NCI-H748 (cell line): Measurements from ENCODE around the gene RASL10A.

Source experiments
- DNase-seq: peaks from one replicate; lab custom pipeline; 2025; ENCODE audit not compliant: unreplicated experiment; lab: John Stamatoyannopoulos, UW

Gene RASL10A

DNA sequence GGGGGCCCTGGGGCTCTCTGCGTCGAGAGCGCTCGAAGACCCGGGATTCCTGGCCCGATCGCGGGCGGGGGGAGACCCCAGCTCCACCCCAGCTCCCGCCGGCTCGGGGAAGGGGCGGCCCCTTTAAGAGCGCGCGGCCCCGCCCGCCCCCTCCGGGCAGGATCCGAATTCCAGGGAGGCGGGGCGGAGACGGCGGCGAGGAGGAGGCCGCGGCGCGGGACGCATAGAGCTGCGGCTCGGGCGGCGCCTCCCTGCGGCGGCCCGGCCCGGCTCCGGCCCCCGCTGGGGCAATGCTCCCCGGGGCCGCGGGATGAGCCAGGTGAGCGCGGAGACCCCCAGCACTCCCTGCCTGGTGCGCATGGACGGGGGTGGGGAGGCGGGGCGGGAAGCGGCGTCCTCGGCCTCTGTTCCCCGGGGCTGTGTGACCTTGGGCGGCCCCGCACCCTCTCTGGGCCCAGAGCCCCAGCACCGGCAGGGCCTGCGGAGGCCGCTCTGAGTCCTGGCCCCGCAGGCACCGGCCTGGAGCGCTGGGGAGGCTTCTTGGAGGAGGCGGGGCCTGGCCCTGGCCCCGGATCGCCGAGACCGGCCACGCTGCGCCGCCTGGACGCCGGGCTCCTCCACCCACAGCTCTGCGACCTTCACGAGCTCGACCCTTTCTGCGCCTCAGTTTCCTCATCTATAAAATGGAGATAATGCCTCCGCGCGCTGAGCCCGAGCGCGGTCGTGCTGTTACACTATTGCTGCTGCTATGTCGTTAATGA lies 8.5 kb downstream of the RASL10A start:
- DNase-seq: peak; percentile 64

- DNase-seq: peak; percentile 63
These were observed 9.2 kb downstream of the RASL10A start, which contains the start of gene GAS2L1 for GRCh38 chr22:29306175-29306834. GAS2L1 (plus strand) TSS chr22:29306650; CDS start chr22:29308106, 1,456 bp downstream.

DNA sequence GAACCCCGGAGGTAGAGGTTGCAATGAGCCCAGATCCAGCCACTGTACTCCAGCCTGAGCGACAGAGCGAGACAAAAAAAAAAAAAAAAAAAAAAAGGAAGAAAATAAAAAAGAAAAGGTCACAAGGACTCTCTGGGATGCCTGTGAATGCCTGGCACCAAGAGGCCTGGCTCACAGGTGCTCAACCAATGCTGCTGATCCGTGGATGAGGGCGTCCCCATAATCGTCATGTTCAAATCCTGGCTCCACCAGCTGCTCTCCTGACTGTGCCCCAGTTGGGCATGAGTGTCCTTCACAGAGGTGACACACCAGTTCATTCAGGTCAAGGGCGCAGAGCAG lies 9.7 kb downstream of the RASL10A start:
- no peak for DNase-seq

GRCh38 chr22:29302681-29303465 lies 12.6 kb downstream of the RASL10A start:
- DNase-seq: no peak

GRCh38 chr22:29302402-29302680 lies 13.2 kb downstream of the RASL10A start:
- DNase-seq: no peak

- DNase-seq: no peak
These were observed 13.6 kb downstream of the RASL10A start for GRCh38 chr22:29301716-29302401.

DNA sequence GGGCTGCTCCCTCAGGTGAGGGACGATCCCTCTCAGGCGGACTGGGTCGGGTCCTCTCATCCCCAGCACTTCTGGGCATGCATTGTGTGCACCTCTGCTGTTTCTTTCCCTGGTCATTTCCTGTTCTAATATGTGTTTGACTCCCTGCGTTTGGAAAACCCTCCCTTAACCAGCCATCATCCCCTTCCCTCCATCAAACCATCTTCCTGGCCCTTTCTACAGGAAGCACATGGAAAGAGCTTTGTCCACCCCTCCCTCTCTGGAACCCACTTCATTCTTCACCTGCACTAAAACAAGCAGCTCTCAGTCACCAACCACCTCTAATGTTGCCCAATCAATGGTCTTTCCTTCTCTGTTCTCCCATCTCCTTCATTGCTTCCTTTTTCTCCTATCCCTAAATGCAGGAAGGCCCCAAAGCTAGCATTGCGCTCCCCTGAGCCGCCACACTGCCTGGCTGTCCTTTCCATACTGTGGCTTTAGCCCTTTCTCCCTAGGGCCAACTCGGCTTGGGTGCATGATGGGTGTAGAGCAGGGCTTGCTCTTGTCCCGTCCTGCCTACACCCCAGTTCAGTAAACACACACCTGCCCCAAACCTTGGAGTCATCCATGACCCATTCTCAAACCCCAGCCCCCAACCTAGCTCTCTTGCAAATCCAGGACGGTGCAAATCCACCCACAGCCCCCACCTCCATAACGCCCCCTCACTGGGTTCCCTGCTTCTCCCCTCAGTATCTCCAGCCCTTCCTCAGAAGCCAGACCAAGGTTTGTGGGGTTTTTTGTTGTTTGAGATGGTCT lies 14.5 kb downstream of the RASL10A start:
- DNase-seq: no peak

GRCh38 chr22:29300467-29300806 lies 15.1 kb downstream of the RASL10A start:
- DNase-seq: no peak

DNA sequence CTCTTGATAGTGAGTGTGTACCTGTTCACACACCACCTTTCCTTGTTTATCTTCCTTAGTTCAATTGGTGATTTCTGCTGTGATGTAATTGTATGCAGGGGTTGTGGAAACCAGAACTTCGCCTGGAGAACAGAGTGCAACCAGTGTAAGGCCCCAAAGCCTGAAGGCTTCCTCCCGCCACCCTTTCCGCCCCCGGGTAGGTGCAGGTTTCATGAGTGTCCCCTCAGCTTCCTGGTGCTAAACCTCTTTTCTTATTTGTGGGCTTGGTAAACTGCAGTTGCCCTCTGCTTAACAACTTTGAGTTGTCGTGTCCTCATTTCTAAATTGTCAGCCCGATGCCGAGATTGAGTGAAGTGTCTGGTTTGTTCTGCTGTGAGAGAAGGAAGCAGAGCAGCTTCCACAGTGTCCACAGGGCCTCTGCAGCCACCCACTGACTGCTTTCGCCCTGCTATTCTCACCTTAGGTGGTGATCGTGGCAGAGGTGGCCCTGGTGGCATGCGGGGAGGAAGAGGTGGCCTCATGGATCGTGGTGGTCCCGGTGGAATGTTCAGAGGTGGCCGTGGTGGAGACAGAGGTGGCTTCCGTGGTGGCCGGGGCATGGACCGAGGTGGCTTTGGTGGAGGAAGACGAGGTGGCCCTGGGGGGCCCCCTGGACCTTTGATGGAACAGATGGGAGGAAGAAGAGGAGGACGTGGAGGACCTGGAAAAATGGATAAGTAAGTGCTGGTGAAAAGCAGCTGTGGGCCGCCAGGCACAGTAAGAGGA lies 16.2 kb downstream of the RASL10A start:
- DNase-seq: no peak

GRCh38 chr22:29298641-29299040 lies 16.9 kb downstream of the RASL10A start:
- no peak for DNase-seq

- no peak for DNase-seq
These were observed 23.1 kb downstream of the RASL10A start for GRCh38 chr22:29292379-29292778.

- DNase-seq: no peak
These were observed 24.3 kb downstream of the RASL10A start for GRCh38 chr22:29291215-29291614.

DNA sequence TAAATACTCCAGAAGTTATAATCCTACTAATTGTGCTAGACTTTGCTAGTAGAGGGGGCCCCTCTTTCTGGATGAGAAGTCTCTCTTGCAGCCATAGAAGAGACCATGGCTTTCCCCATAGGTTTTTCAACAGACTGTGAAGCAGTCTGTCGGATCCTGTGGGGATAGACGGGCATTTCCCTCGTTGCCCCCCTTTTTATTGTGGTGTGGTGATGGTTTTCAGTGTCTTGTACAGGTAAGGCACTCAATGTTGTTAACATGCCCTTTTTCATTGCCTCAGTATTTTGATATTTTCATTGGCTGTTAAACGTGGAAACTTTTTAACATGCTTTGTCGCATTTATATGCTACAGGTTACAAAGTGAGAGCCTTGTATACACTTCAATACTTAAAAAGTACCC lies 25.4 kb downstream of the RASL10A start:
- no peak for DNase-seq

DNA sequence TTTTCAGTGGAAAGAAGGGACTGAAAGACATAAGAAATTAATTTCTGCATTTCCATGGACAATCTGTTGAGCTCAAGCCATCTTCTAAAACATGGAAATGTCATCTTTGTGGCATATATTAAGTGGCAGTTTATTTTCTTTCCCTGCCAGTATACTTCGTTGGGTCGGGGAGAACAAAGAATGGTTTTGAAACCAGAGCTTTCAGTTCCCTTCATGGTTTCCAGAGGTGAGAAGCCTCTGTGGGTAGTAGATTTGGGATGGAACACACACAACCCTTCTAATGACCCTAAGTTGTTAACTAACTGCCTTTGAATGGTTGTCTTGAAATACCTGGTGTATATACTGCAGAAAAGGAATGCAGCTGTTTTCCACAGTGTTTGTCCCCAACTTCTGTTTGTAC lies 26.7 kb downstream of the RASL10A start:
- DNase-seq: no peak

DNA sequence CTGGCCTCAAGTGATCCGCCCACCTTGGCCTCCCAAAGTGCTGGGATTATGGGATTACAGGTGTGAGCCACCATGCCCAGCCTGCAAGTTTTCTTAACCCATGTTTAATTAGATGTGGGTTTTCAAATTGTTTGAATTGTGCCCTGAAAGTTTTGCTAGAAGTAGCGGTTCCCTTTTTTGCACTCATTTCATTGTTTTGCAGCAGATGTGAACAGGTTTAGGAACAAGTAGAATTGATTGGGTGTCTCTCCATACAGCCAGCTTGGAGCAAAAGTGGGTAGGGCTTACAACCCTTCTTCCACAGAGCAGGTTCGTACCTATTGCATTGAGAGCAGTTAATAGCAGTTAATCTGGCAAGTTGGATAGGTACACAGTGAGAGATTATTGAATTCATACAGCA lies 31.3 kb downstream of the RASL10A start:
- no peak for DNase-seq

DNA sequence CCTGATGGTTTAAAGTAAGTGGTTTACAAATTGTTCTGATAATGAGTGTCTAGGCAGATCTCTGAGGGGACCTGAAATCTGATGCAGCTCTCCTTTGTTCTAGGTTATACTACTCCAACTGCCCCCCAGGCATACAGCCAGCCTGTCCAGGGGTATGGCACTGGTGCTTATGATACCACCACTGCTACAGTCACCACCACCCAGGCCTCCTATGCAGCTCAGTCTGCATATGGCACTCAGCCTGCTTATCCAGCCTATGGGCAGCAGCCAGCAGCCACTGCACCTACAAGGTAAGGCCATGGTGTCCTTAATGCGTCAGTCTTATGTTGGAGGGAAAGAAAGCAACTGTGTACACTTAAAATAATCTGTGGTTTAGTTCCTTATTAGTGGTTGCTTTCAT lies 37.6 kb downstream of the RASL10A start:
- DNase-seq: no peak

DNA sequence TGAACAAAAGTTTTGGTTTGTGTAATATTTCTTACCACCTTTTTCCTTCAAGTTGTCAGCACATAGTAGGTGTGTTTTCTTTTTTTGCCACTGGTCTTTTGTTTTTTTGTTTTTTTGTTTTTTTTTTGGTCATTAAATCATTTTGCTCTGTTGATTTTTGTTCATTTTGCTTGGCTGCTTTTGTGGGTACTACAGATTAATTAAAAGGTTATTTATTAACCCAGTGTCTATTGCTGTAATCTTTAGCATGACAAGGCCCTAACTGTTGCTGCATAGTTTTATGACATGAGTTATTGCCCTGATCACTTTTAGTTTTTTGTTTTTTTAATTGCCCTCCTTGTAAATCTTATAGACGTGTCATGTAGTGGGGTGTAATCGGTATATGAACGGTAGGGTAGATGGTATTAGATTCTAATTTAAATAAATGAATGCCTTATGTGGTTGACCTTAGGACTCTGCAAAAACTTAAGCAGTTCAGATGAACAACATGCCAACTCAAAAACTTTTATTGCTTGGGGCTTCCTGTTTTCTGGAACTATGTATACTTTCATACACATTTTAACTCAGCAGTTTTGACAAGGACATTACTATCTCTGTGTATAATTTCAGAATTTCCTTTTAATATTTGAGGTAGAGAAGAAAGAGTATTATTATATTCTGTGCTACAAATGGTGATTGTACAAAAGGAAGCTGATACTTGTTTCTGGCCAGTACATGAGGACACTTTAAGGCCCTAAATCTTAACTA lies 39.5 kb downstream of the RASL10A start:
- DNase-seq: no peak

- no peak for DNase-seq
These were observed 40.3 kb downstream of the RASL10A start for GRCh38 chr22:29275167-29275566.

- no peak for DNase-seq
These were observed 42.9 kb downstream of the RASL10A start for GRCh38 chr22:29272624-29273023.
